HCT116 (cell line): ENCODE measurements around the gene CCDC92. TPM values are rescaled to one million over a fixed set of nuclear protein-coding genes. Genes with fewer than 3 reads are reported as not detected.

ENCODE experiments used
- ATAC-seq: fragments of 200-7000 bp; cut with Tn5 transposase; 2 replicates; pipeline ENCODE4 v1.9.1; 2020; ENCODE audit warnings: mild to moderate bottlenecking, moderate library complexity
- BruUV-seq: library from RNA; stranded (reverse); fragments of 400-500 nt; replicated peaks from 2 replicates; lab custom pipeline; 2021; lab: Mats Ljungman, UMichigan
- CTCF ChIA-PET: fragments of 300-600 bp; sonication (Branson Sonifier 250); formaldehyde crosslinking; loops from one replicate; lab custom pipeline; 2021; ENCODE audit warnings: antibody characterized with exemption; lab: Charles Lee
- POLR2A ChIA-PET: fragments of 300-600, 350-600 bp; sonication (Branson Sonifier 250); formaldehyde crosslinking; loops from one replicate; lab custom pipeline; 2021; ENCODE audit warnings: antibody characterized with exemption; lab: Charles Lee
- RAD21 ChIA-PET, 2 experiments: fragments of 300-600 bp; sonication (Branson Sonifier 250); formaldehyde crosslinking; loops; one replicate each; lab custom pipeline; 2023; ENCODE audit warnings: low total read pairs in 2 of 2; ENCODE audit not compliant: uncharacterized antibody in 2 of 2, unreplicated experiment in 2 of 2, low non-redundant PET in 1 of 2; lab: Charles Lee
- DNase-seq: peaks from one replicate; pipeline ENCODE4 v3.0.0-alpha.2; 2010; ENCODE audit warnings: low read depth, low spot score
- H2AFZ ChIP-seq: fragments of 200-600 bp; shearing (Covaris generic), sonication (generic); 2 replicates; pipeline ENCODE4 v1.6.1; 2017; ENCODE audit warnings: low read depth, mixed run types, mixed read lengths, antibody characterized with exemption, low read length; ENCODE audit not compliant: poor library complexity, severe bottlenecking
- H3K27ac ChIP-seq: 2 replicates; pipeline ENCODE4 v1.5.1; 2012; ENCODE audit warnings: low read depth, low read length
- H3K27me3 ChIP-seq: fragments of 200-600 bp; sonication (generic); 2 replicates; pipeline ENCODE4 v1.6.1; 2016; ENCODE audit warnings: mixed run types, low read length, mixed read lengths; ENCODE audit not compliant: insufficient read depth
- H3K36me3 ChIP-seq, 2 experiments: fragments of 200-500 bp in 1 of 2; fragments of 200-600 bp in 1 of 2; sonication (Bioruptor generic) in 1 of 2; sonication (generic) in 1 of 2; 2 replicates each; pipeline versions ENCODE4 v1.5.1 to v1.6.1; 2014 to 2016; ENCODE audit warnings: low read length in 2 of 2, inconsistent platforms in 1 of 2, mixed read lengths in 1 of 2, mixed run types in 1 of 2; ENCODE audit not compliant: insufficient read depth in 2 of 2, control insufficient read depth in 1 of 2
- H3K4me1 ChIP-seq, 2 experiments: fragments of 200-600 bp in 1 of 2; sonication (generic) in 1 of 2; 2 replicates each; pipeline versions ENCODE4 v1.5.1 to v1.6.1; 2012 to 2017; ENCODE audit warnings: low read length in 2 of 2, inconsistent platforms in 1 of 2, mild to moderate bottlenecking in 1 of 2, mixed read lengths in 1 of 2, mixed run types in 1 of 2, moderate library complexity in 1 of 2; ENCODE audit not compliant: insufficient read depth in 2 of 2, control insufficient read depth in 1 of 2
- H3K4me2 ChIP-seq: fragments of 200-600 bp; sonication (generic); 2 replicates; pipeline ENCODE4 v1.6.1; 2017; ENCODE audit warnings: mixed run types, low read length, mixed read lengths
- H3K4me3 ChIP-seq, 2 experiments: fragments of 200-600 bp in 1 of 2; sonication (generic) in 1 of 2; replicated peaks in 1 of 2; 2 replicates each; pipeline ENCODE4 v1.5.1; 2011 to 2016; ENCODE audit warnings: low read length in 2 of 2, control low read depth in 1 of 2, low read depth in 1 of 2, mild to moderate bottlenecking in 1 of 2, mixed read lengths in 1 of 2, mixed run types in 1 of 2
- H3K79me2 ChIP-seq: fragments of 200-600 bp; sonication (generic); 2 replicates; pipeline ENCODE4 v1.6.1; 2017; ENCODE audit warnings: mild to moderate bottlenecking, mixed run types, low read length, moderate library complexity, mixed read lengths; ENCODE audit not compliant: insufficient read depth
- H3K9ac ChIP-seq: fragments of 200-600 bp; sonication (generic); 2 replicates; pipeline ENCODE4 v1.6.1; 2016; ENCODE audit warnings: low read length, mixed read lengths
- H3K9me2 ChIP-seq: fragments of 200-600 bp; sonication (generic), shearing (Covaris generic); 2 replicates; pipeline ENCODE4 v1.6.1; 2017; ENCODE audit warnings: mixed run types, mild to moderate bottlenecking, moderate library complexity; ENCODE audit not compliant: insufficient read depth
- H3K9me3 ChIP-seq, 2 experiments: fragments of 200-500 bp in 1 of 2; fragments of 200-600 bp in 1 of 2; sonication (Bioruptor generic) in 1 of 2; sonication (generic) in 1 of 2; 2 replicates each; pipeline ENCODE4 v1.6.1; 2014 to 2017; ENCODE audit warnings: low read length in 2 of 2, mixed read lengths in 2 of 2, inconsistent platforms in 1 of 2, low read depth in 1 of 2, mild to moderate bottlenecking in 1 of 2, mixed run types in 1 of 2, moderate library complexity in 1 of 2; ENCODE audit not compliant: control insufficient read depth in 1 of 2, insufficient read depth in 1 of 2
- H4K20me1 ChIP-seq: fragments of 200-600 bp; sonication (generic), shearing (Covaris generic); 2 replicates; pipeline ENCODE4 v1.6.1; 2017; ENCODE audit warnings: mixed run types, mild to moderate bottlenecking, moderate library complexity; ENCODE audit not compliant: insufficient read depth
- ATF3 ChIP-seq: IDR thresholded peaks from 2 replicates; pipeline ENCODE4 v1.6.1; 2012
- CEBPB ChIP-seq: IDR thresholded peaks from 2 replicates; pipeline ENCODE4 v1.6.1; 2012; ENCODE audit warnings: low read depth
- CTCF ChIP-seq, 3 experiments: fragments of 200-600 bp in 1 of 3; sonication (generic) in 1 of 3; IDR thresholded peaks in 2 of 3; conservative IDR thresholded peaks in 1 of 3; 2 replicates each; pipeline ENCODE4 v1.5.1; 2012 to 2017; ENCODE audit warnings: low read depth in 2 of 3, low read length in 2 of 3, antibody characterized with exemption in 1 of 3, borderline replicate concordance in 1 of 3, control low read depth in 1 of 3, mild to moderate bottlenecking in 1 of 3, mixed read lengths in 1 of 3, mixed run types in 1 of 3, moderate library complexity in 1 of 3; ENCODE audit not compliant: insufficient read depth in 1 of 3
- RAD21 ChIP-seq: IDR thresholded peaks from 2 replicates; pipeline ENCODE4 v1.6.1; 2012; ENCODE audit warnings: low read depth, mild to moderate bottlenecking
- TCF7L2 ChIP-seq: IDR thresholded peaks from 2 replicates; pipeline ENCODE4 v1.7.0; 2011; ENCODE audit warnings: borderline replicate concordance, inconsistent platforms; ENCODE audit not compliant: insufficient read depth, insufficient read length; ENCODE audit errors: extremely low read depth
- intact Hi-C: fragments of 100-400 bp; cut with micrococcal nuclease; formaldehyde crosslinking; loops from 2 replicates; pipeline ENCODE4 v1.10.0; 2022
- total RNA-seq: library from RNA; stranded (reverse); gene quantifications from one replicate; pipeline ENCODE4 v1.2.1, GENCODE V29; 2021; ENCODE audit not compliant: unreplicated experiment
- TF ChIP-seq, protein P1 (sequence below): IDR thresholded peaks from 2 replicates; pipeline ENCODE4 v1.6.1; 2012

CCDC92 gene
- total RNA-seq, 1 experiment from 2014 or later: 9.7 TPM

- POLR2A ChIA-PET: no interaction called here
- intact Hi-C loops: no loop called here
These were observed 32.7 kb downstream of the CCDC92 start for GRCh38 chr12:123939716-123940626.

DNA sequence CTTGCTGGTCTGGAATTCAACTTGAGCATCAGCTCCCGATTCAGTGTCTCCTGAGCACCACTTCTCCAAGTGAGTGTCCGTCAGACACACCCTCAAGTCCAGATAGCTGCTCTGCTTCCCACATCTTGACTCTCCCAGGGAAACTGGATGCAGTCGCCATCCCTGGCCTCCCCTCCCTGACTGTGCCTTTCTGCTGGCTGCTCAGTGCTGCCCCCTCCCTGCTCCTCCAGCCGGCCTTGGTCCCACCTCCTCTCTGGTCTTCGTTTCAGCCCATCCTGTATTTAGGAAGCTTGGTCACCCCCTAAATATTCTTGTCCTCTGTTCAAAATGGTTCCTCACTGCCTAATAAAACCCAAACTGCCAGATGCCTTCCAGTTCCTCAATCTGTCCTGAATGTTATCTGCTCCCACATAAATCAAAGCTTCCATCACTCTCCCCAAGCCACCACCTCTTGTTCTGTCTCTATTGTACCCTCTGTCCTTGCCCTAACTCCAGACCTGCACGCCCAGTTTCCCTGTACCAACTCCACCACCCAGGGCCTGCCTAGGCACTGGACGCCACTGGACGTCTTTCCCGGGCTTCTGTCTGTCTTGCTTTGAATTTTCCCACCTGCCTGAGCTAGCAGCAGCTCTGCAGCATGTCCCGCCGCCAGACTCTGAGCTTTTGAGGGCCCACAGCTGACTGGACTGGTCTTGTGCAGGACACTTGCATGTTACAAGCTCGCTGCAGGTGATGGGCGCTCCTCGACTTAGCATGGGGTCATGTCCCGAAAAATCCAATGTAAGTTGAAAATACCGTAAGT lies 33.8 kb downstream of the CCDC92 start:
- CTCF ChIA-PET: no interaction called here

More at GRCh38 chr12:123939716-123940626, 32.7 kb downstream of the CCDC92 start:
- RAD21 ChIA-PET: no interaction called here
- Histone ChIP-seq H3K4me2 (no peak overlapping the region), H3K27me3 (no peaks in the 10 kb centered on the region)
- no peak for ATAC-seq
- no TSS peak for BruUV-seq
- TF ChIP-seq, protein P1, sequence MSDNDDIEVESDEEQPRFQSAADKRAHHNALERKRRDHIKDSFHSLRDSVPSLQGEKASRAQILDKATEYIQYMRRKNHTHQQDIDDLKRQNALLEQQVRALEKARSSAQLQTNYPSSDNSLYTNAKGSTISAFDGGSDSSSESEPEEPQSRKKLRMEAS: no peak
- no peak for TF ChIP-seq TCF7L2
- TF ChIP-seq RAD21: no peak
- TF ChIP-seq ATF3: no peak
- TF ChIP-seq, all 23 proteins: peak for 0
- Histone ChIP-seq H3K36me3 (no peaks in the 10 kb centered on the region), H3K9me3 (no peaks in the 10 kb centered on the region; a peak in 1 of 4 replicates), H3K9me2 (no peaks in the 10 kb centered on the region), H3K9ac (no peak overlapping the region), H2AFZ (no peak overlapping the region), H3K27ac (no peak overlapping the region), H3K79me2 (no peaks in the 10 kb centered on the region), H3K4me3 (no peak overlapping the region), H3K4me1 (peaks cover 0 to 5% of the 10 kb centered on the region in 2 experiments; a peak in 1 of 4 replicates), H4K20me1 (no peaks in the 10 kb centered on the region)
- DNase-seq: no peak
- CTCF ChIA-PET: no interaction called here

More for the DNA sequence above, 33.8 kb downstream of the CCDC92 start:
- intact Hi-C loops: no loop called here
- peak; percentile 86 for ATAC-seq
- Histone ChIP-seq H3K79me2 (no peaks in the 10 kb centered on the region), H4K20me1 (no peaks in the 10 kb centered on the region), H3K9me3 (no peaks in the 10 kb centered on the region; a peak in 1 of 4 replicates), H3K36me3 (no peaks in the 10 kb centered on the region), H3K9me2 (no peaks in the 10 kb centered on the region), H3K4me2 (no peak overlapping the region), H3K27ac (no peak overlapping the region), H3K4me1 (peaks cover 0 to 5% of the 10 kb centered on the region in 2 experiments; a peak in 1 of 4 replicates), H3K9ac (no peak overlapping the region), H3K27me3 (no peaks in the 10 kb centered on the region), H3K4me3 (no peak overlapping the region), H2AFZ (no peak overlapping the region)
- TF ChIP-seq CEBPB (no peak), CTCF (IDR thresholded peaks at IDR 0.05 in 2 of 3, conservative IDR thresholded peaks at IDR 0.05 in 1 of 3; ENCODE audit: borderline replicate concordance in 1 of 3, insufficient read depth in 1 of 3, low read depth in 2 of 3, low read length in 2 of 3) (peak; percentile 3 to 70 (median 60); a peak in 4 of 6 replicates)
- no TSS peak for BruUV-seq
- ChIA-PET RAD21 (no interaction called here), POLR2A (no interaction called here)
- no peak for DNase-seq
